ENCODE results near the gene USP9X. TPM values are rescaled to one million over a fixed set of nuclear protein-coding genes. Genes with fewer than 3 reads are reported as not detected.
"Not testable (repeated sequence)": the region's sequence is repeated elsewhere in the genome, so short reads cannot be mapped to it uniquely, and the experiment has no call there.

Gene USP9X
- total and polyA plus RNA-seq, 2 donors: 17.9 to 32.1 TPM

DNA sequence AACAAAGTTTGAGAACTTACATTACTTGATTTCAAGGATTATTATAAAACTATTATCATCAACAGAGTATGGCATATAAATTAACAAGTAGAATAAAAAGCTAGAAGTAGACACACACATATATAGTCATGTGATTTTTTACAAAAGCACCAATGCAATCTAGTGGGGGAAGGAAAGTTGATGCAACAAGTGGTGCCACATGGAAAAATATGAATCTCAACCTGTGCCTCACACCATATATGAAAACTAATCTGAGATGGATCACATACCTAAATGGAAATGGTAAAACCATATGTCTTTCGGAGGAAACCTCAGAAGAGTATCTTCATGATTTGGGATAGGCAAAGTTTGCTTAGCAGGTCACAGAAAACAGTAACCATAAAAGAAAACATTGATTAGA is 34.9 kb upstream of the USP9X start:
- no peak overlapping the region for H3K4me3 ChIP-seq (ENCODE audit: low read length in 2 of 2)
- H3K27me3 ChIP-seq (ENCODE audit: control insufficient read depth in 2 of 2, insufficient read depth in 1 of 2, low read length in 1 of 2): no peaks in the 10 kb centered on the region
- no peaks in the 10 kb centered on the region for H3K9me3 ChIP-seq (ENCODE audit: control insufficient read depth in 2 of 2, insufficient read depth in 1 of 2, low read length in 1 of 2)
- H3K36me3 ChIP-seq (ENCODE audit: control insufficient read depth in 2 of 2, insufficient read depth in 2 of 2, low read length in 1 of 2): no peaks in the 10 kb centered on the region
- no peak for DNase-seq (ENCODE audit: low read depth in 6 of 9, low spot score in 9 of 9)
- WGBS: 98% methylated on average over 1 of the region's 1 CpG
- no peaks in the 10 kb centered on the region for H3K4me1 ChIP-seq (ENCODE audit: control insufficient read depth in 2 of 2, insufficient read depth in 2 of 2, low read length in 2 of 2)
- H3K27ac ChIP-seq (ENCODE audit: low read depth in 1 of 2, low read length in 1 of 2): no peak overlapping the region

GRCh38 chrX:41051288-41051687 is 34.0 kb upstream of the USP9X start:
- Histone ChIP-seq H3K27me3 (ENCODE audit: control insufficient read depth in 2 of 2, insufficient read depth in 1 of 2, low read length in 1 of 2) (no peaks in the 10 kb centered on the region), H3K27ac (ENCODE audit: low read depth in 1 of 2, low read length in 1 of 2) (no peak overlapping the region), H3K4me1 (ENCODE audit: control insufficient read depth in 2 of 2, insufficient read depth in 2 of 2, low read length in 2 of 2) (no peaks in the 10 kb centered on the region), H3K9me3 (ENCODE audit: control insufficient read depth in 2 of 2, insufficient read depth in 1 of 2, low read length in 1 of 2) (no peaks in the 10 kb centered on the region), H3K4me3 (ENCODE audit: low read length in 2 of 2) (no peak overlapping the region), H3K36me3 (ENCODE audit: control insufficient read depth in 2 of 2, insufficient read depth in 2 of 2, low read length in 1 of 2) (no peaks in the 10 kb centered on the region)
- 100% methylated on average over 1 of the region's 1 CpG for WGBS
- no peak for DNase-seq (ENCODE audit: low read depth in 6 of 9, low spot score in 9 of 9)

DNA sequence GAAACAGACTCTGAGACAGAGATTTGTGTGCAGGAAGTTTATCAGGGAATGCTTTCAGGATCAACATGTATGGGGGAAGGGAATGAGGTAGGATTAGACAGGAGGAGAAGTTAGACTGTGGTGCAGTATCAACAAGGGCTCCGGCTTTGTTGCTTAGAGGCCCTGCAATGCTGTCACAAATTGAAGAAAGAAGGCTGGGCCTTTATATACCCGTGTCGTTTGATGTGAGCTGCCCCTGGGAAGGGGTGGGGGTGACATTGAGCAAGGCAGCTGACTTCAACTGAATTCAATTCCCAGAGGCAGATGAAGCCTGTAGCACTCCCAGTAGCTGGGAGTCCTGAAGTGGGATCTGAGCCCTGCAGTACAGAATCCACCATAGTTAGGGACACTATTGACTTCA is 29.5 kb upstream of the USP9X start:
- DNase-seq (ENCODE audit: low read depth in 6 of 9, low spot score in 9 of 9): no peak
- WGBS: 95% methylated on average over 3 of the region's 3 CpGs
- Histone ChIP-seq H3K4me1 (ENCODE audit: control insufficient read depth in 2 of 2, insufficient read depth in 2 of 2, low read length in 2 of 2) (no peaks in the 10 kb centered on the region), H3K4me3 (ENCODE audit: low read length in 2 of 2) (no peak overlapping the region), H3K27ac (ENCODE audit: low read depth in 1 of 2, low read length in 1 of 2) (no peak overlapping the region), H3K9me3 (ENCODE audit: control insufficient read depth in 2 of 2, insufficient read depth in 1 of 2, low read length in 1 of 2) (no peaks in the 10 kb centered on the region), H3K27me3 (ENCODE audit: control insufficient read depth in 2 of 2, insufficient read depth in 1 of 2, low read length in 1 of 2) (no peaks in the 10 kb centered on the region), H3K36me3 (ENCODE audit: control insufficient read depth in 2 of 2, insufficient read depth in 2 of 2, low read length in 1 of 2) (no peaks in the 10 kb centered on the region)

GRCh38 chrX:41063276-41063675 is 22.0 kb upstream of the USP9X start:
- not testable (repeated sequence) for H3K4me1 ChIP-seq (ENCODE audit: control insufficient read depth in 2 of 2, insufficient read depth in 2 of 2, low read length in 2 of 2); H3K36me3 ChIP-seq (ENCODE audit: control insufficient read depth in 2 of 2, insufficient read depth in 2 of 2, low read length in 1 of 2); DNase-seq (ENCODE audit: low read depth in 6 of 9, low spot score in 9 of 9); H3K9me3 ChIP-seq (ENCODE audit: control insufficient read depth in 2 of 2, insufficient read depth in 1 of 2, low read length in 1 of 2); H3K4me3 ChIP-seq (ENCODE audit: low read length in 2 of 2); H3K27ac ChIP-seq (ENCODE audit: low read depth in 1 of 2, low read length in 1 of 2); H3K27me3 ChIP-seq (ENCODE audit: control insufficient read depth in 2 of 2, insufficient read depth in 1 of 2, low read length in 1 of 2)
- 96% methylated on average over 8 of the region's 8 CpGs for WGBS

GRCh38 chrX:41064018-41064417 is 21.2 kb upstream of the USP9X start:
- Histone ChIP-seq H3K4me3 (ENCODE audit: low read length in 2 of 2) (no peak overlapping the region), H3K36me3 (ENCODE audit: control insufficient read depth in 2 of 2, insufficient read depth in 2 of 2, low read length in 1 of 2) (no peaks in the 10 kb centered on the region), H3K27ac (ENCODE audit: low read depth in 1 of 2, low read length in 1 of 2) (no peak overlapping the region), H3K4me1 (ENCODE audit: control insufficient read depth in 2 of 2, insufficient read depth in 2 of 2, low read length in 2 of 2) (no peaks in the 10 kb centered on the region), H3K27me3 (ENCODE audit: control insufficient read depth in 2 of 2, insufficient read depth in 1 of 2, low read length in 1 of 2) (no peaks in the 10 kb centered on the region), H3K9me3 (ENCODE audit: control insufficient read depth in 2 of 2, insufficient read depth in 1 of 2, low read length in 1 of 2) (no peaks in the 10 kb centered on the region)
- WGBS: 98% methylated on average over 5 of the region's 5 CpGs
- DNase-seq (ENCODE audit: low read depth in 6 of 9, low spot score in 9 of 9): no peak

- no peak overlapping the region for H3K4me3 ChIP-seq (ENCODE audit: low read length in 2 of 2)
- no peaks in the 10 kb centered on the region for H3K4me1 ChIP-seq (ENCODE audit: control insufficient read depth in 2 of 2, insufficient read depth in 2 of 2, low read length in 2 of 2)
- no peaks in the 10 kb centered on the region for H3K27me3 ChIP-seq (ENCODE audit: control insufficient read depth in 2 of 2, insufficient read depth in 1 of 2, low read length in 1 of 2)
- no peak overlapping the region for H3K27ac ChIP-seq (ENCODE audit: low read depth in 1 of 2, low read length in 1 of 2)
- 91% methylated on average over 1 of the region's 1 CpG for WGBS
- no peak for DNase-seq (ENCODE audit: low read depth in 6 of 9, low spot score in 9 of 9)
- H3K9me3 ChIP-seq (ENCODE audit: control insufficient read depth in 2 of 2, insufficient read depth in 1 of 2, low read length in 1 of 2): no peaks in the 10 kb centered on the region
- H3K36me3 ChIP-seq (ENCODE audit: control insufficient read depth in 2 of 2, insufficient read depth in 2 of 2, low read length in 1 of 2): no peaks in the 10 kb centered on the region
Observed at GRCh38 chrX:41066391-41066790, 18.9 kb upstream of the USP9X start.

- Histone ChIP-seq H3K9me3 (ENCODE audit: control insufficient read depth in 2 of 2, insufficient read depth in 1 of 2, low read length in 1 of 2) (no peaks in the 10 kb centered on the region), H3K27ac (ENCODE audit: low read depth in 1 of 2, low read length in 1 of 2) (no peak overlapping the region), H3K36me3 (ENCODE audit: control insufficient read depth in 2 of 2, insufficient read depth in 2 of 2, low read length in 1 of 2) (no peaks in the 10 kb centered on the region), H3K4me1 (ENCODE audit: control insufficient read depth in 2 of 2, insufficient read depth in 2 of 2, low read length in 2 of 2) (no peaks in the 10 kb centered on the region), H3K27me3 (ENCODE audit: control insufficient read depth in 2 of 2, insufficient read depth in 1 of 2, low read length in 1 of 2) (no peaks in the 10 kb centered on the region), H3K4me3 (ENCODE audit: low read length in 2 of 2) (no peak overlapping the region)
- no peak for DNase-seq (ENCODE audit: low read depth in 6 of 9, low spot score in 9 of 9)
- 94% methylated on average over 1 of the region's 1 CpG for WGBS
Observed at GRCh38 chrX:41066969-41067368, 18.3 kb upstream of the USP9X start.

- Histone ChIP-seq H3K4me3 (ENCODE audit: low read length in 2 of 2) (no peak overlapping the region), H3K27me3 (ENCODE audit: control insufficient read depth in 2 of 2, insufficient read depth in 1 of 2, low read length in 1 of 2) (no peaks in the 10 kb centered on the region), H3K9me3 (ENCODE audit: control insufficient read depth in 2 of 2, insufficient read depth in 1 of 2, low read length in 1 of 2) (no peaks in the 10 kb centered on the region), H3K27ac (ENCODE audit: low read depth in 1 of 2, low read length in 1 of 2) (no peak overlapping the region), H3K36me3 (ENCODE audit: control insufficient read depth in 2 of 2, insufficient read depth in 2 of 2, low read length in 1 of 2) (no peaks in the 10 kb centered on the region), H3K4me1 (ENCODE audit: control insufficient read depth in 2 of 2, insufficient read depth in 2 of 2, low read length in 2 of 2) (no peaks in the 10 kb centered on the region)
- 99% methylated on average over 5 of the region's 5 CpGs for WGBS
- no peak for DNase-seq (ENCODE audit: low read depth in 6 of 9, low spot score in 9 of 9)
Observed at GRCh38 chrX:41067721-41068120, 17.5 kb upstream of the USP9X start.

DNA sequence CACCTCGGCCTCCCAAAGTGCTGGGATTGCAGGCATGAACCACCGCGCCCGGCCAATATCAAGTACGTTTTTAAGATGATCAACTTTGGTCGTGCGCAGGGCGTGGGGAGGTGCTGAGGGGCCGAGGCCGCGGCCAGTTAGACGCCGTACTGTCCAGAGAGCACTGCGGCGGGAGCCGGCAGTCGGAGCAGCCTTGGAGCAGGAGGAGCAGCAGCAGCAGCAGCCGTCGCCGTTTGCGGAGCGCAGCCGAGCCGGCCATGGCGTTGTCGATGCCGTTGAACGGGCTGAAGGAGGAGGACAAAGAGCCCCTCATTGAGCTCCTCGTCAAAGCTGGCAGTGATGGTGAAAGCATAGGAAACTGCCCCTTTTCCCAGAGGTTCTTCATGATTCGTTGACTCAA is 8.5 kb upstream of the USP9X start:
- DNase-seq (ENCODE audit: low read depth in 6 of 9, low spot score in 9 of 9): no peak
- H3K9me3 ChIP-seq (ENCODE audit: control insufficient read depth in 2 of 2, insufficient read depth in 1 of 2, low read length in 1 of 2): no peaks in the 10 kb centered on the region
- WGBS: 99% methylated on average over 30 of the region's 30 CpGs

GRCh38 chrX:41081821-41082220 is 3.4 kb upstream of the USP9X start:
- Histone ChIP-seq H3K9me3 (ENCODE audit: control insufficient read depth in 2 of 2, insufficient read depth in 1 of 2, low read length in 1 of 2) (no peaks in the 10 kb centered on the region), H3K27ac (ENCODE audit: low read depth in 1 of 2, low read length in 1 of 2) (no peak overlapping the region), H3K4me1 (ENCODE audit: control insufficient read depth in 2 of 2, insufficient read depth in 2 of 2, low read length in 2 of 2) (no peaks in the 10 kb centered on the region), H3K36me3 (ENCODE audit: control insufficient read depth in 2 of 2, insufficient read depth in 2 of 2, low read length in 1 of 2) (no peaks in the 10 kb centered on the region), H3K4me3 (ENCODE audit: low read length in 2 of 2) (no peak overlapping the region), H3K27me3 (ENCODE audit: control insufficient read depth in 2 of 2, insufficient read depth in 1 of 2, low read length in 1 of 2) (peaks cover 0 to 26% of the 10 kb centered on the region in 2 donors)
- WGBS: 96% methylated on average over 2 of the region's 2 CpGs
- DNase-seq (ENCODE audit: low read depth in 6 of 9, low spot score in 9 of 9): no peak

More for the DNA sequence above, 8.5 kb upstream of the USP9X start:
- Histone ChIP-seq H3K4me3 (ENCODE audit: low read length in 2 of 2) (no peak overlapping the region), H3K27ac (ENCODE audit: low read depth in 1 of 2, low read length in 1 of 2) (no peak overlapping the region), H3K27me3 (ENCODE audit: control insufficient read depth in 2 of 2, insufficient read depth in 1 of 2, low read length in 1 of 2) (no peaks in the 10 kb centered on the region), H3K4me1 (ENCODE audit: control insufficient read depth in 2 of 2, insufficient read depth in 2 of 2, low read length in 2 of 2) (no peaks in the 10 kb centered on the region), H3K36me3 (ENCODE audit: control insufficient read depth in 2 of 2, insufficient read depth in 2 of 2, low read length in 1 of 2) (no peaks in the 10 kb centered on the region)

Data from thymus (tissue), 11 donors.